OCI-LY7 (cell line): ENCODE measurements around the gene ZNF283. TPM values are rescaled to one million over a fixed set of nuclear protein-coding genes. Genes with fewer than 3 reads are reported as not detected.
"Not testable (repeated sequence)": the region's sequence is repeated elsewhere in the genome, so short reads cannot be mapped to it uniquely, and the experiment has no call there.

Experiments
- BruUV-seq: library from RNA; stranded (reverse); fragments of 400-500 nt; replicated peaks from 2 replicates; lab custom pipeline; 2021; lab: Mats Ljungman, UMichigan
- CTCF ChIA-PET: fragments of 300-600 bp; sonication (Branson Sonifier 250); formaldehyde crosslinking; loops from one replicate; lab custom pipeline; 2022; ENCODE audit warnings: antibody characterized with exemption; ENCODE audit not compliant: unreplicated experiment; lab: Charles Lee
- POLR2A ChIA-PET: fragments of 300-600 bp; sonication (Branson Sonifier 250); formaldehyde crosslinking; loops from one replicate; lab custom pipeline; 2022; ENCODE audit warnings: antibody characterized with exemption; lab: Charles Lee
- DNase-seq: peaks from one replicate; pipeline ENCODE4 v3.0.0-alpha.2; 2015; ENCODE audit warnings: low spot score
- H2AFZ ChIP-seq: fragments of 200-600 bp; sonication (generic), shearing (Covaris generic); 2 replicates; pipeline ENCODE4 v1.6.1; 2014; ENCODE audit warnings: mild to moderate bottlenecking, antibody characterized with exemption, low read length, moderate library complexity
- H3K27ac ChIP-seq: fragments of 200-600 bp; sonication (generic); 2 replicates; pipeline ENCODE4 v1.5.1; 2014; ENCODE audit warnings: mixed run types, low read depth, mild to moderate bottlenecking, moderate library complexity, low read length, inconsistent platforms; ENCODE audit not compliant: poor library complexity, severe bottlenecking
- H3K36me3 ChIP-seq: fragments of 200-600 bp; sonication (generic); 2 replicates; pipeline ENCODE4 v1.6.1; 2014; ENCODE audit warnings: mild to moderate bottlenecking, antibody characterized with exemption, low read length, moderate library complexity, mixed read lengths; ENCODE audit not compliant: insufficient read depth
- H3K4me1 ChIP-seq: fragments of 200-600 bp; sonication (generic); 2 replicates; pipeline ENCODE4 v1.5.1; 2014; ENCODE audit warnings: mild to moderate bottlenecking, low read length; ENCODE audit not compliant: insufficient read depth, poor library complexity, severe bottlenecking
- H3K4me2 ChIP-seq: fragments of 200-600 bp; sonication (generic); 2 replicates; pipeline ENCODE4 v1.6.1; 2014; ENCODE audit warnings: mild to moderate bottlenecking, low read length
- H3K4me3 ChIP-seq: fragments of 200-600 bp; sonication (generic); 2 replicates; pipeline ENCODE4 v1.5.1; 2014; ENCODE audit warnings: mild to moderate bottlenecking, low read depth, low read length; ENCODE audit not compliant: poor library complexity, severe bottlenecking
- H3K79me2 ChIP-seq: fragments of 200-600 bp; sonication (generic); 2 replicates; pipeline ENCODE4 v1.6.1; 2016; ENCODE audit warnings: low read depth, mild to moderate bottlenecking, low read length, moderate library complexity, mixed read lengths; ENCODE audit not compliant: insufficient read depth
- H3K9me2 ChIP-seq: fragments of 200-600 bp; sonication (generic); 2 replicates; pipeline ENCODE4 v1.6.1; 2016; ENCODE audit warnings: mild to moderate bottlenecking, low read length, mixed read lengths; ENCODE audit not compliant: insufficient read depth
- H3K9me3 ChIP-seq: fragments of 200-600 bp; sonication (generic); 2 replicates; pipeline ENCODE4 v1.6.1; 2014; ENCODE audit warnings: mild to moderate bottlenecking, mixed run types, low read length, mixed read lengths
- H4K20me1 ChIP-seq: fragments of 200-600 bp; sonication (generic); 2 replicates; pipeline ENCODE4 v1.6.1; 2014; ENCODE audit warnings: mild to moderate bottlenecking, antibody characterized with exemption, low read length, moderate library complexity, mixed read lengths; ENCODE audit not compliant: insufficient read depth
- CTCF ChIP-seq: fragments of 200-600 bp; sonication (generic); conservative IDR thresholded peaks from 2 replicates; pipeline ENCODE4 v1.5.1; 2014; ENCODE audit warnings: mild to moderate bottlenecking, antibody characterized with exemption, low read length, moderate library complexity, mixed read lengths
- EZH2phosphoT487 ChIP-seq: fragments of 200-600 bp; sonication (generic); IDR thresholded peaks from 2 replicates; pipeline ENCODE4 v1.6.1; 2018; ENCODE audit warnings: low read depth, borderline replicate concordance, mild to moderate bottlenecking, mixed run types, antibody characterized with exemption, low read length, moderate library complexity, mixed read lengths
- intact Hi-C: fragments of 100-400 bp; cut with micrococcal nuclease; formaldehyde crosslinking; loops from one replicate; pipeline ENCODE4 v1.10.0; 2022; ENCODE audit not compliant: unreplicated experiment
- total RNA-seq, 2 experiments: library from RNA; depleted of rRNA in 1 of 2; stranded (reverse); fragments of >200 nt in 1 of 2; shearing (Covaris generic) in 1 of 2; gene quantifications; 2 replicates each; pipeline ENCODE4 v1.2.3, GENCODE V29; 2014 to 2022

Gene ZNF283
- total RNA-seq, 2 experiments from 2014 or later, result 2.8 to 4.8 TPM

- no TSS peak for BruUV-seq
Measured at GRCh38 chr19:43820098-43820883, 6.8 kb upstream of the ZNF283 start.

GRCh38 chr19:43820884-43821215 is 6.3 kb upstream of the ZNF283 start:
- ChIA-PET CTCF (no interaction called here), POLR2A (no interaction called here)
- H3K4me1 ChIP-seq, result no peaks in the 10 kb centered on the region
- intact Hi-C loops, result no loop called here
- no peaks in the 10 kb centered on the region for H3K36me3 ChIP-seq
- no peak overlapping the region for H3K27ac ChIP-seq
- no peak for TF ChIP-seq CTCF
- no peak for TF ChIP-seq EZH2phosphoT487
- DNase-seq, result no peak
- H3K4me2 ChIP-seq, result no peak overlapping the region
- no peak overlapping the region for H3K4me3 ChIP-seq
- H3K9me3 ChIP-seq, result no peaks in the 10 kb centered on the region
- BruUV-seq, result no TSS peak
- H3K9me2 ChIP-seq, result no peaks in the 10 kb centered on the region
- H3K79me2 ChIP-seq, result no peaks in the 10 kb centered on the region
- H2AFZ ChIP-seq, result no peak overlapping the region
- H4K20me1 ChIP-seq, result no peaks in the 10 kb centered on the region

More at GRCh38 chr19:43820098-43820883, 6.8 kb upstream of the ZNF283 start:
- intact Hi-C loops, result no loop called here
- ChIA-PET CTCF (no interaction called here), POLR2A (interaction anchor here (0.6 kb wide), 1 partner anchor 392 kb away, joined by 3 read pairs; the partner anchor contains the start of gene ZNF227)
- H3K79me2 ChIP-seq, result no peaks in the 10 kb centered on the region
- TF ChIP-seq EZH2phosphoT487, result no peak
- no peak for TF ChIP-seq CTCF
- no peaks in the 10 kb centered on the region for H3K36me3 ChIP-seq
- H2AFZ ChIP-seq, result no peak overlapping the region
- H3K27ac ChIP-seq, result no peak overlapping the region
- DNase-seq, result no peak
- H4K20me1 ChIP-seq, result no peaks in the 10 kb centered on the region
- no peak overlapping the region for H3K4me2 ChIP-seq
- H3K4me1 ChIP-seq, result no peaks in the 10 kb centered on the region
- H3K9me3 ChIP-seq, result no peaks in the 10 kb centered on the region
- H3K9me2 ChIP-seq, result no peaks in the 10 kb centered on the region
- H3K4me3 ChIP-seq, result no peak overlapping the region

GRCh38 chr19:43823856-43824255 is 3.3 kb upstream of the ZNF283 start:
- H3K27ac ChIP-seq, CTCF ChIA-PET, H3K4me3 ChIP-seq, H4K20me1 ChIP-seq, H3K9me3 ChIP-seq, H3K4me1 ChIP-seq, H3K36me3 ChIP-seq, DNase-seq, H3K4me2 ChIP-seq, H2AFZ ChIP-seq, intact Hi-C loops, BruUV-seq, H3K9me2 ChIP-seq, H3K79me2 ChIP-seq: not testable (repeated sequence)
- POLR2A ChIA-PET, result interaction anchor here (0.7 kb wide), 1 partner anchor 244 kb away, joined by 3 read pairs; no protein-coding TSS in a partner anchor

GRCh38 chr19:43824572-43824971 is 2.5 kb upstream of the ZNF283 start:
- H3K9me3 ChIP-seq, H3K9me2 ChIP-seq, H2AFZ ChIP-seq, H3K4me1 ChIP-seq, CTCF ChIA-PET, H4K20me1 ChIP-seq, H3K4me3 ChIP-seq, DNase-seq, H3K27ac ChIP-seq, H3K36me3 ChIP-seq, H3K79me2 ChIP-seq, intact Hi-C loops, BruUV-seq, H3K4me2 ChIP-seq, POLR2A ChIA-PET: not testable (repeated sequence)
